WTC11 (cell line): ENCODE data around the gene PKIG. TPM values are rescaled to one million over a fixed set of nuclear protein-coding genes. Genes with fewer than 3 reads are reported as not detected.
A peak's percentile ranks its signal among the peaks of the same experiment; 100 is the strongest.

Experiments used
- ATAC-seq: fragments of 200-7000 bp; cut with Tn5 transposase; 2 replicates; pipeline ENCODE4 v1.10.0; 2021; ENCODE audit warnings: mild to moderate bottlenecking, moderate library complexity
- CTCF ChIA-PET: fragments of 300-600 bp; sonication (Branson Sonifier 250); formaldehyde crosslinking; loops from one replicate; lab custom pipeline; 2021; ENCODE audit warnings: antibody characterized with exemption; lab: Charles Lee
- POLR2A ChIA-PET: fragments of 350-600 bp; sonication (Branson Sonifier 250); formaldehyde crosslinking; loops from one replicate; lab custom pipeline; 2021; ENCODE audit warnings: antibody characterized with exemption; lab: Charles Lee
- DNase-seq: peaks from one replicate; pipeline ENCODE4 v3.0.0; 2021; ENCODE audit warnings: low spot score
- H3K27ac Mint-ChIP-seq: 2 replicates; pipeline ENCODE4 v1.8.0; 2021; ENCODE audit warnings: mixed read lengths
- H3K27me3 Mint-ChIP-seq: 2 replicates; pipeline ENCODE4 v1.8.0; 2021; ENCODE audit warnings: low read depth, mild to moderate bottlenecking, moderate library complexity, mixed read lengths
- H3K36me3 Mint-ChIP-seq: 2 replicates; pipeline ENCODE4 v1.8.0; 2021; ENCODE audit warnings: mixed read lengths
- H3K4me1 Mint-ChIP-seq: 2 replicates; pipeline ENCODE4 v1.8.0; 2022; ENCODE audit warnings: mixed read lengths
- H3K4me3 Mint-ChIP-seq: 2 replicates; pipeline ENCODE4 v1.8.0; 2021; ENCODE audit warnings: mild to moderate bottlenecking, moderate library complexity, mixed read lengths
- H3K9me3 Mint-ChIP-seq: 2 replicates; pipeline ENCODE4 v1.8.0; 2021; ENCODE audit warnings: mixed read lengths
- FOXK1 ChIP-seq: sonication (generic); formaldehyde crosslinking; IDR thresholded peaks from 2 replicates; pipeline ENCODE4 v1.8.0; 2022; ENCODE audit warnings: mild to moderate bottlenecking, moderate library complexity, missing genetic modification reagents
- NR3C1 ChIP-seq: sonication (generic); formaldehyde crosslinking; conservative IDR thresholded peaks from 2 replicates; pipeline ENCODE4 v1.8.1; 2023; ENCODE audit warnings: low read depth, mild to moderate bottlenecking, missing genetic modification reagents
- SMAD4 ChIP-seq: sonication (generic); formaldehyde crosslinking; IDR thresholded peaks from 2 replicates; pipeline ENCODE4 v1.8.0; 2022; ENCODE audit warnings: mild to moderate bottlenecking, missing genetic modification reagents
- TCF7 ChIP-seq: sonication (generic); formaldehyde crosslinking; IDR thresholded peaks from 2 replicates; pipeline ENCODE4 v1.8.0; 2022; ENCODE audit warnings: mild to moderate bottlenecking, low read depth, missing genetic modification reagents, moderate library complexity
- TEAD1 ChIP-seq: sonication (generic); formaldehyde crosslinking; IDR thresholded peaks from 2 replicates; pipeline ENCODE4 v1.8.0; 2022; ENCODE audit warnings: mild to moderate bottlenecking, missing genetic modification reagents
- ZNF121 ChIP-seq: sonication (generic); formaldehyde crosslinking; IDR thresholded peaks from 2 replicates; pipeline ENCODE4 v1.8.0; 2023; ENCODE audit warnings: missing genetic modification reagents
- total RNA-seq: library from RNA; stranded (reverse); gene quantifications from 3 replicates; pipeline ENCODE4 v1.2.3, GENCODE V29; 2021
- TF ChIP-seq, protein P1 (sequence below): sonication (generic); formaldehyde crosslinking; IDR thresholded peaks from 2 replicates; pipeline ENCODE4 v1.8.0; 2023; ENCODE audit warnings: mild to moderate bottlenecking, missing genetic modification reagents
- TF ChIP-seq, protein P2 (sequence below): sonication (generic); formaldehyde crosslinking; conservative IDR thresholded peaks from 2 replicates; pipeline ENCODE4 v1.8.1; 2023; ENCODE audit warnings: mild to moderate bottlenecking, low read depth, missing genetic modification reagents, moderate library complexity
- TF ChIP-seq, protein P3 (sequence below): sonication (generic); formaldehyde crosslinking; IDR thresholded peaks from 2 replicates; pipeline ENCODE4 v1.8.1; 2023; ENCODE audit warnings: mild to moderate bottlenecking, missing genetic modification reagents
- TF ChIP-seq, protein P4 (sequence below): sonication (generic); formaldehyde crosslinking; IDR thresholded peaks from 2 replicates; pipeline ENCODE4 v1.8.0; 2023; ENCODE audit warnings: missing genetic modification reagents, mild to moderate bottlenecking, borderline replicate concordance
- TF ChIP-seq, protein P5 (sequence below): sonication (generic); formaldehyde crosslinking; IDR thresholded peaks from 2 replicates; pipeline ENCODE4 v1.8.1; 2023; ENCODE audit warnings: mild to moderate bottlenecking, missing genetic modification reagents
- TF ChIP-seq, protein P6 (sequence below): sonication (generic); formaldehyde crosslinking; IDR thresholded peaks from 2 replicates; pipeline ENCODE4 v1.8.1; 2023; ENCODE audit warnings: mild to moderate bottlenecking, missing genetic modification reagents, moderate library complexity
- TF ChIP-seq, protein P7 (sequence below): sonication (generic); formaldehyde crosslinking; IDR thresholded peaks from 2 replicates; pipeline ENCODE4 v1.8.0; 2022; ENCODE audit warnings: mild to moderate bottlenecking, missing genetic modification reagents

The PKIG gene
- total RNA-seq, 1 experiment from 2014 or later, result 22.7 TPM

DNA sequence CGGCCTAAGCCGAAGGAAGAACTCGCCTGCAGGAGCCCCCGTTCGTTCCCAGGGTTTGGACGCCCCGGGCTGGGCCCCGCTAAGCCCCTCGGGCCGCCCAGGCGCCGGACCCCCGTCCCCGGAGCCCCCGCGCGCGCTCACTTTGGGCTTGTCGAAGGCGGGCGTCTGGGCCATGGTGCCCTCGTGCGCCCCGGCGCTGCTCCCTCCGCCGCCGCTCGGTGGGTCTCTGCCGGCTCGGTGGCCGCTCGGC is 69.0 kb downstream of the PKIG start (continued):
- TF ChIP-seq, protein P1, sequence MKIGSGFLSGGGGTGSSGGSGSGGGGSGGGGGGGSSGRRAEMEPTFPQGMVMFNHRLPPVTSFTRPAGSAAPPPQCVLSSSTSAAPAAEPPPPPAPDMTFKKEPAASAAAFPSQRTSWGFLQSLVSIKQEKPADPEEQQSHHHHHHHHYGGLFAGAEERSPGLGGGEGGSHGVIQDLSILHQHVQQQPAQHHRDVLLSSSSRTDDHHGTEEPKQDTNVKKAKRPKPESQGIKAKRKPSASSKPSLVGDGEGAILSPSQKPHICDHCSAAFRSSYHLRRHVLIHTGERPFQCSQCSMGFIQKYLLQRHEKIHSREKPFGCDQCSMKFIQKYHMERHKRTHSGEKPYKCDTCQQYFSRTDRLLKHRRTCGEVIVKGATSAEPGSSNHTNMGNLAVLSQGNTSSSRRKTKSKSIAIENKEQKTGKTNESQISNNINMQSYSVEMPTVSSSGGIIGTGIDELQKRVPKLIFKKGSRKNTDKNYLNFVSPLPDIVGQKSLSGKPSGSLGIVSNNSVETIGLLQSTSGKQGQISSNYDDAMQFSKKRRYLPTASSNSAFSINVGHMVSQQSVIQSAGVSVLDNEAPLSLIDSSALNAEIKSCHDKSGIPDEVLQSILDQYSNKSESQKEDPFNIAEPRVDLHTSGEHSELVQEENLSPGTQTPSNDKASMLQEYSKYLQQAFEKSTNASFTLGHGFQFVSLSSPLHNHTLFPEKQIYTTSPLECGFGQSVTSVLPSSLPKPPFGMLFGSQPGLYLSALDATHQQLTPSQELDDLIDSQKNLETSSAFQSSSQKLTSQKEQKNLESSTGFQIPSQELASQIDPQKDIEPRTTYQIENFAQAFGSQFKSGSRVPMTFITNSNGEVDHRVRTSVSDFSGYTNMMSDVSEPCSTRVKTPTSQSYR, result no peak
- TF ChIP-seq, protein P2, sequence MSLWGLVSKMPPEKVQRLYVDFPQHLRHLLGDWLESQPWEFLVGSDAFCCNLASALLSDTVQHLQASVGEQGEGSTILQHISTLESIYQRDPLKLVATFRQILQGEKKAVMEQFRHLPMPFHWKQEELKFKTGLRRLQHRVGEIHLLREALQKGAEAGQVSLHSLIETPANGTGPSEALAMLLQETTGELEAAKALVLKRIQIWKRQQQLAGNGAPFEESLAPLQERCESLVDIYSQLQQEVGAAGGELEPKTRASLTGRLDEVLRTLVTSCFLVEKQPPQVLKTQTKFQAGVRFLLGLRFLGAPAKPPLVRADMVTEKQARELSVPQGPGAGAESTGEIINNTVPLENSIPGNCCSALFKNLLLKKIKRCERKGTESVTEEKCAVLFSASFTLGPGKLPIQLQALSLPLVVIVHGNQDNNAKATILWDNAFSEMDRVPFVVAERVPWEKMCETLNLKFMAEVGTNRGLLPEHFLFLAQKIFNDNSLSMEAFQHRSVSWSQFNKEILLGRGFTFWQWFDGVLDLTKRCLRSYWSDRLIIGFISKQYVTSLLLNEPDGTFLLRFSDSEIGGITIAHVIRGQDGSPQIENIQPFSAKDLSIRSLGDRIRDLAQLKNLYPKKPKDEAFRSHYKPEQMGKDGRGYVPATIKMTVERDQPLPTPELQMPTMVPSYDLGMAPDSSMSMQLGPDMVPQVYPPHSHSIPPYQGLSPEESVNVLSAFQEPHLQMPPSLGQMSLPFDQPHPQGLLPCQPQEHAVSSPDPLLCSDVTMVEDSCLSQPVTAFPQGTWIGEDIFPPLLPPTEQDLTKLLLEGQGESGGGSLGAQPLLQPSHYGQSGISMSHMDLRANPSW (CRISPR knock-in tag), result no peak
- no peak for TF ChIP-seq SMAD4 (CRISPR knock-in tag)

DNA sequence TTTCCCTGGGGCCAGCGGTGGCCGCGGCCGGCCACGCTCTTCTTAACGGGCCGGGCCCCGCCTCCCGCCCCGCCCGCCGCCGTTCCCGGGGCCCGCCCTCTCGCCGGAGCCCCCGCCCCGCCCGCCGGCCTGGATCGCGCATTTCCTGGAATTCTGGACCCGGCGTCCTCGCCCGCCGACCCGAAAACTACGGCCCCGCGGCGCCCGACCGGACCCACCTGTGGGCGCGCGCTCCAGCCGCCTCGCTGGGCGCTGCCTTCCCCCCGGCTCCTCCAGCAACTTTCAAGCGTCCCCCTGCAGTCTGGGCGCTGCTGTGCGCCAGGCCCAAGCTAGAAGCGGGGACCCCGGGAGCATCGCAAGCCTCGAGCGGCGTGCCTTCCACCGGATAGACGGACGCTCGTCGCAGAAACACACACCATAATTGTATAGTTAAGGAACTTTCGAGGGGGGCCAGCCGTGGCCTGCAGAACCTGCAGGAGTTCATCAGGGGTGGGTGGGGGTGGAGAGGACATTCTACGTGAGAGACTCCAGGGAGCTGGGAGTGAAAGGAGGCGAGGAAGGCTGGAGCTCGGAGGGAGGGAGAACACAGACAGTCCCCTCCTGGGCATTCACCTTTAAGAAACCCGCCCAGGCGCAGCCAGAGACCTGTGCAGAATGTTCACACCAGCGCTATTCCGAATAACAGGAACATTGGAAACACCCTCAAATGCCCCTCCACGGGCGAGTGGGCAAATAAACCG is 69.5 kb downstream of the PKIG start, which contains the start of gene ADA:
TSS of gene ADA (minus strand) at position 16 of the 740 bp plus-strand sequence. CDS start 92 bp downstream, outside the sequence.
- ATAC-seq, result peak; percentile 54
- ChIA-PET POLR2A (no interaction called here), CTCF (interaction anchor here (0.9 to 5.6 kb wide), 6 partner anchors 9 to 49 kb away, joined by 3 to 72 read pairs (median 4); no protein-coding TSS in a partner anchor)
- H3K27me3 Mint-ChIP-seq, result peaks cover 45% of the 10 kb centered on the region
- H3K27ac Mint-ChIP-seq, result no peak within 1 kb of the TSS
- DNase-seq, result peak; percentile 59
- TF ChIP-seq, protein P3, sequence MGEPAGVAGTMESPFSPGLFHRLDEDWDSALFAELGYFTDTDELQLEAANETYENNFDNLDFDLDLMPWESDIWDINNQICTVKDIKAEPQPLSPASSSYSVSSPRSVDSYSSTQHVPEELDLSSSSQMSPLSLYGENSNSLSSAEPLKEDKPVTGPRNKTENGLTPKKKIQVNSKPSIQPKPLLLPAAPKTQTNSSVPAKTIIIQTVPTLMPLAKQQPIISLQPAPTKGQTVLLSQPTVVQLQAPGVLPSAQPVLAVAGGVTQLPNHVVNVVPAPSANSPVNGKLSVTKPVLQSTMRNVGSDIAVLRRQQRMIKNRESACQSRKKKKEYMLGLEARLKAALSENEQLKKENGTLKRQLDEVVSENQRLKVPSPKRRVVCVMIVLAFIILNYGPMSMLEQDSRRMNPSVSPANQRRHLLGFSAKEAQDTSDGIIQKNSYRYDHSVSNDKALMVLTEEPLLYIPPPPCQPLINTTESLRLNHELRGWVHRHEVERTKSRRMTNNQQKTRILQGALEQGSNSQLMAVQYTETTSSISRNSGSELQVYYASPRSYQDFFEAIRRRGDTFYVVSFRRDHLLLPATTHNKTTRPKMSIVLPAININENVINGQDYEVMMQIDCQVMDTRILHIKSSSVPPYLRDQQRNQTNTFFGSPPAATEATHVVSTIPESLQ (CRISPR knock-in tag), result no peak
- TF ChIP-seq FOXK1 (CRISPR knock-in tag), result no peak
- TF ChIP-seq NR3C1 (CRISPR knock-in tag), result no peak
- 0 out of 2 replicates have a peak, but pooled peaks have one; percentile 17 for TF ChIP-seq TEAD1 (CRISPR knock-in tag)
- TF ChIP-seq, protein P4, sequence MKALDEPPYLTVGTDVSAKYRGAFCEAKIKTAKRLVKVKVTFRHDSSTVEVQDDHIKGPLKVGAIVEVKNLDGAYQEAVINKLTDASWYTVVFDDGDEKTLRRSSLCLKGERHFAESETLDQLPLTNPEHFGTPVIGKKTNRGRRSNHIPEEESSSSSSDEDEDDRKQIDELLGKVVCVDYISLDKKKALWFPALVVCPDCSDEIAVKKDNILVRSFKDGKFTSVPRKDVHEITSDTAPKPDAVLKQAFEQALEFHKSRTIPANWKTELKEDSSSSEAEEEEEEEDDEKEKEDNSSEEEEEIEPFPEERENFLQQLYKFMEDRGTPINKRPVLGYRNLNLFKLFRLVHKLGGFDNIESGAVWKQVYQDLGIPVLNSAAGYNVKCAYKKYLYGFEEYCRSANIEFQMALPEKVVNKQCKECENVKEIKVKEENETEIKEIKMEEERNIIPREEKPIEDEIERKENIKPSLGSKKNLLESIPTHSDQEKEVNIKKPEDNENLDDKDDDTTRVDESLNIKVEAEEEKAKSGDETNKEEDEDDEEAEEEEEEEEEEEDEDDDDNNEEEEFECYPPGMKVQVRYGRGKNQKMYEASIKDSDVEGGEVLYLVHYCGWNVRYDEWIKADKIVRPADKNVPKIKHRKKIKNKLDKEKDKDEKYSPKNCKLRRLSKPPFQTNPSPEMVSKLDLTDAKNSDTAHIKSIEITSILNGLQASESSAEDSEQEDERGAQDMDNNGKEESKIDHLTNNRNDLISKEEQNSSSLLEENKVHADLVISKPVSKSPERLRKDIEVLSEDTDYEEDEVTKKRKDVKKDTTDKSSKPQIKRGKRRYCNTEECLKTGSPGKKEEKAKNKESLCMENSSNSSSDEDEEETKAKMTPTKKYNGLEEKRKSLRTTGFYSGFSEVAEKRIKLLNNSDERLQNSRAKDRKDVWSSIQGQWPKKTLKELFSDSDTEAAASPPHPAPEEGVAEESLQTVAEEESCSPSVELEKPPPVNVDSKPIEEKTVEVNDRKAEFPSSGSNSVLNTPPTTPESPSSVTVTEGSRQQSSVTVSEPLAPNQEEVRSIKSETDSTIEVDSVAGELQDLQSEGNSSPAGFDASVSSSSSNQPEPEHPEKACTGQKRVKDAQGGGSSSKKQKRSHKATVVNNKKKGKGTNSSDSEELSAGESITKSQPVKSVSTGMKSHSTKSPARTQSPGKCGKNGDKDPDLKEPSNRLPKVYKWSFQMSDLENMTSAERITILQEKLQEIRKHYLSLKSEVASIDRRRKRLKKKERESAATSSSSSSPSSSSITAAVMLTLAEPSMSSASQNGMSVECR (CRISPR knock-in tag), result peak; percentile 51; the same call in 1 of the 2 replicates
- TF ChIP-seq ZNF121 (CRISPR knock-in tag), result no peak
- TF ChIP-seq, protein P5, sequence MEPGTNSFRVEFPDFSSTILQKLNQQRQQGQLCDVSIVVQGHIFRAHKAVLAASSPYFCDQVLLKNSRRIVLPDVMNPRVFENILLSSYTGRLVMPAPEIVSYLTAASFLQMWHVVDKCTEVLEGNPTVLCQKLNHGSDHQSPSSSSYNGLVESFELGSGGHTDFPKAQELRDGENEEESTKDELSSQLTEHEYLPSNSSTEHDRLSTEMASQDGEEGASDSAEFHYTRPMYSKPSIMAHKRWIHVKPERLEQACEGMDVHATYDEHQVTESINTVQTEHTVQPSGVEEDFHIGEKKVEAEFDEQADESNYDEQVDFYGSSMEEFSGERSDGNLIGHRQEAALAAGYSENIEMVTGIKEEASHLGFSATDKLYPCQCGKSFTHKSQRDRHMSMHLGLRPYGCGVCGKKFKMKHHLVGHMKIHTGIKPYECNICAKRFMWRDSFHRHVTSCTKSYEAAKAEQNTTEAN (CRISPR knock-in tag), result no peak
- TF ChIP-seq, protein P6, sequence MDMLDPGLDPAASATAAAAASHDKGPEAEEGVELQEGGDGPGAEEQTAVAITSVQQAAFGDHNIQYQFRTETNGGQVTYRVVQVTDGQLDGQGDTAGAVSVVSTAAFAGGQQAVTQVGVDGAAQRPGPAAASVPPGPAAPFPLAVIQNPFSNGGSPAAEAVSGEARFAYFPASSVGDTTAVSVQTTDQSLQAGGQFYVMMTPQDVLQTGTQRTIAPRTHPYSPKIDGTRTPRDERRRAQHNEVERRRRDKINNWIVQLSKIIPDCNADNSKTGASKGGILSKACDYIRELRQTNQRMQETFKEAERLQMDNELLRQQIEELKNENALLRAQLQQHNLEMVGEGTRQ, result no peak
- TF ChIP-seq, protein P7, sequence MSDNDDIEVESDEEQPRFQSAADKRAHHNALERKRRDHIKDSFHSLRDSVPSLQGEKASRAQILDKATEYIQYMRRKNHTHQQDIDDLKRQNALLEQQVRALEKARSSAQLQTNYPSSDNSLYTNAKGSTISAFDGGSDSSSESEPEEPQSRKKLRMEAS, result 0 out of 2 replicates have a peak, but pooled peaks have one; percentile 30
- TF ChIP-seq TCF7 (CRISPR knock-in tag), result no peak
- H3K4me1 Mint-ChIP-seq, result peaks cover 52% of the 10 kb centered on the region
- peaks cover 20% of the 10 kb centered on the region for H3K36me3 Mint-ChIP-seq
- H3K4me3 Mint-ChIP-seq, result peak within 1 kb of the TSS; percentile 83
- peaks cover 27% of the 10 kb centered on the region for H3K9me3 Mint-ChIP-seq
